H9 (cell line): ENCODE data around the gene CDH8. TPM values are rescaled to one million over a fixed set of nuclear protein-coding genes. Genes with fewer than 3 reads are reported as not detected.
"Not testable (repeated sequence)": the region's sequence is repeated elsewhere in the genome, so short reads cannot be mapped to it uniquely, and the experiment has no call there.

Source experiments
- DNase-seq: peaks from one replicate; pipeline ENCODE4 v3.0.0-alpha.2; 2017
- H2AFZ ChIP-seq: one replicate; pipeline ENCODE4 v1.6.1; 2013; ENCODE audit warnings: mild to moderate bottlenecking, low read length, control low read depth, moderate library complexity
- H2AK5ac ChIP-seq: 2 replicates; pipeline ENCODE4 v1.6.1; 2013; ENCODE audit warnings: low read length, control low read depth, mixed read lengths; ENCODE audit not compliant: insufficient read length
- H2BK120ac ChIP-seq: one replicate; pipeline ENCODE4 v1.6.1; 2013; ENCODE audit warnings: low read depth, mild to moderate bottlenecking, low read length, control low read depth, inconsistent platforms; ENCODE audit not compliant: poor library complexity, severe bottlenecking
- H2BK12ac ChIP-seq: 2 replicates; pipeline ENCODE4 v1.6.1; 2013; ENCODE audit warnings: low read length, control low read depth, mixed read lengths, low read depth; ENCODE audit not compliant: insufficient read length
- H2BK15ac ChIP-seq: 2 replicates; pipeline ENCODE4 v1.6.1; 2013; ENCODE audit warnings: low read depth, low read length, control low read depth
- H2BK20ac ChIP-seq: one replicate; pipeline ENCODE4 v1.6.1; 2013; ENCODE audit warnings: low read depth, mild to moderate bottlenecking, low read length, control low read depth, inconsistent platforms; ENCODE audit not compliant: poor library complexity, severe bottlenecking
- H2BK5ac ChIP-seq: 2 replicates; pipeline ENCODE4 v1.6.1; 2013; ENCODE audit warnings: low read length, control low read depth, mixed read lengths; ENCODE audit not compliant: insufficient read length
- H3K14ac ChIP-seq: 2 replicates; pipeline ENCODE4 v1.6.1; 2013; ENCODE audit warnings: low read length, control low read depth; ENCODE audit not compliant: insufficient read depth
- H3K18ac ChIP-seq: 2 replicates; pipeline ENCODE4 v1.6.1; 2013; ENCODE audit warnings: low read depth, mild to moderate bottlenecking, mixed read lengths, low read length, control low read depth; ENCODE audit not compliant: insufficient read length
- H3K23ac ChIP-seq: 2 replicates; pipeline ENCODE4 v1.6.1; 2013; ENCODE audit warnings: low read length, control low read depth, mixed read lengths, low read depth; ENCODE audit not compliant: insufficient read length
- H3K23me2 ChIP-seq: 2 replicates; pipeline ENCODE4 v1.6.1; 2013; ENCODE audit warnings: low read depth, mild to moderate bottlenecking, mixed read lengths, low read length, control low read depth; ENCODE audit not compliant: insufficient read length, poor library complexity, severe bottlenecking
- H3K27ac ChIP-seq: 2 replicates; pipeline ENCODE4 v1.5.1; 2013; ENCODE audit warnings: low read length, control low read depth, mixed read lengths, low read depth; ENCODE audit not compliant: insufficient read length
- H3K27me3 ChIP-seq: 2 replicates; pipeline ENCODE4 v1.6.1; 2013; ENCODE audit warnings: low read length, control low read depth, inconsistent platforms; ENCODE audit not compliant: insufficient read depth
- H3K4ac ChIP-seq: 2 replicates; pipeline ENCODE4 v1.6.1; 2013; ENCODE audit warnings: low read depth, mild to moderate bottlenecking, control low read depth, inconsistent platforms, low read length, moderate library complexity
- H3K4me1 ChIP-seq: 2 replicates; pipeline ENCODE4 v1.6.1; 2013; ENCODE audit warnings: low read length, control low read depth, inconsistent platforms; ENCODE audit not compliant: insufficient read depth
- H3K4me2 ChIP-seq: 2 replicates; pipeline ENCODE4 v1.6.1; 2013; ENCODE audit warnings: low read length, control low read depth, mixed read lengths; ENCODE audit not compliant: insufficient read length, insufficient read depth
- H3K56ac ChIP-seq: 2 replicates; pipeline ENCODE4 v1.6.1; 2013; ENCODE audit warnings: low read depth, mild to moderate bottlenecking, mixed read lengths, low read length, control low read depth; ENCODE audit not compliant: insufficient read length
- H3K79me1 ChIP-seq: 2 replicates; pipeline ENCODE4 v1.6.1; 2013; ENCODE audit warnings: low read depth, mild to moderate bottlenecking, moderate library complexity, low read length, control low read depth, inconsistent platforms; ENCODE audit not compliant: insufficient read depth, poor library complexity, severe bottlenecking
- H3K79me2 ChIP-seq: 2 replicates; pipeline ENCODE4 v1.6.1; 2013; ENCODE audit warnings: low read length, control low read depth, inconsistent platforms; ENCODE audit not compliant: insufficient read depth
- H3K9ac ChIP-seq: 2 replicates; pipeline ENCODE4 v1.6.1; 2013; ENCODE audit warnings: low read length, control low read depth, mixed read lengths; ENCODE audit not compliant: insufficient read length; ENCODE audit errors: extremely low read depth
- H3K9me3 ChIP-seq: one replicate; pipeline ENCODE4 v1.6.1; 2013; ENCODE audit warnings: low read depth, low read length, inconsistent platforms; ENCODE audit not compliant: control insufficient read depth
- H3T11ph ChIP-seq: one replicate; pipeline ENCODE4 v1.6.1; 2013; ENCODE audit warnings: mild to moderate bottlenecking, low read length, control low read depth, inconsistent platforms
- H4K20me1 ChIP-seq: one replicate; pipeline ENCODE4 v1.6.1; 2013; ENCODE audit not compliant: control insufficient read depth, insufficient read length, insufficient read depth
- H4K5ac ChIP-seq: 2 replicates; pipeline ENCODE4 v1.6.1; 2013; ENCODE audit warnings: low read depth, mild to moderate bottlenecking, mixed read lengths, low read length, control low read depth; ENCODE audit not compliant: insufficient read length
- H4K8ac ChIP-seq: replicated peaks from 2 replicates; pipeline ENCODE4 v1.6.1; 2013; ENCODE audit warnings: low read length, control low read depth, mixed read lengths, low read depth; ENCODE audit not compliant: insufficient read length
- H4K91ac ChIP-seq: 2 replicates; pipeline ENCODE4 v1.6.1; 2013; ENCODE audit warnings: low read depth, mild to moderate bottlenecking, moderate library complexity, mixed read lengths, low read length, control low read depth; ENCODE audit not compliant: insufficient read length
- H3K27ac Mint-ChIP-seq, 3 experiments: 2 replicates in 2 of 3; 3 replicates in 1 of 3; pipeline ENCODE4 v1.8.0; 2020 to 2021; ENCODE audit warnings: mixed read lengths in 3 of 3, mild to moderate bottlenecking in 1 of 3, moderate library complexity in 1 of 3
- H3K27me3 Mint-ChIP-seq: 2 replicates; pipeline ENCODE4 v1.8.0; 2021; ENCODE audit warnings: low read depth, mild to moderate bottlenecking, moderate library complexity, mixed read lengths
- H3K36me3 Mint-ChIP-seq, 3 experiments: 2 replicates in 2 of 3; 3 replicates in 1 of 3; pipeline ENCODE4 v1.8.0; 2020 to 2021; ENCODE audit warnings: low read depth in 3 of 3, mixed read lengths in 3 of 3; ENCODE audit not compliant: insufficient read depth in 1 of 3
- H3K4me1 Mint-ChIP-seq, 2 experiments: 2 replicates each; pipeline ENCODE4 v1.8.0; 2020; ENCODE audit warnings: mixed read lengths in 2 of 2
- H3K4me3 Mint-ChIP-seq, 2 experiments: 2 replicates in 1 of 2; 3 replicates in 1 of 2; pipeline ENCODE4 v1.8.0; 2020 to 2021; ENCODE audit warnings: mild to moderate bottlenecking in 2 of 2, mixed read lengths in 2 of 2, moderate library complexity in 1 of 2
- H3K9me3 Mint-ChIP-seq, 2 experiments: 2 replicates in 1 of 2; 3 replicates in 1 of 2; pipeline ENCODE4 v1.8.0; 2020; ENCODE audit warnings: mild to moderate bottlenecking in 2 of 2, mixed read lengths in 2 of 2, moderate library complexity in 1 of 2
- CTCF ChIP-seq: fragments of 200-600 bp; sonication (generic); conservative IDR thresholded peaks from 3 replicates; pipeline ENCODE4 v1.8.0; 2021; ENCODE audit warnings: antibody characterized with exemption, mild to moderate bottlenecking
- WGBS: extraction: QIAGEN DNeasy Blood & Tissue Kit; methylation state at CpG from one replicate; pipeline ENCODE4 v1.1.7; 2013; ENCODE audit warnings: missing lambda C conversion rate, low lambda C conversion rate, mixed read lengths; ENCODE audit not compliant: insufficient read length; ENCODE audit errors: extremely low coverage; 5-methylcytosine and 5-hydroxymethylcytosine counted together
- total RNA-seq: library from RNA; stranded (reverse); gene quantifications from 2 replicates; pipeline ENCODE4 v1.2.1, GENCODE V29; 2021

Gene CDH8
- total RNA-seq, 1 experiment from 2014 or later = 12.0 TPM

DNA sequence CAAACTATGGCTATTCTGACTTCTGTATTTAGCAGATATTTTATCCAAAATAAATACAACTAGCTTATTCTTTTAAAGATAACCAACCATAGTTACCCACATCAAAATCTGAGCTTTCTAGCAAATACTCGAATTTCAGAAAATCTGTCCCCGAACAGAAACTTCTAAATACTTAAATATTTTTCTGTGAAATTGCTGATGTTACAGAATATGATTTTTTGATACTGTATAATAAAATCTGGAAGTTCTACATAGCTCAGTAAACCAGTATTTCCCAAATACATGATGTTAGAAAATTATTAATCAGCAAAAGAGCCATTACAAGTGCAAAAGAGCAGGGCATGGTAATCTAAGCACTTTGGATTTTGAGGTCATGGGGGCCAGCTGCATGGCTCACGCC lies 114.9 kb downstream of the CDH8 start:
- Histone ChIP-seq H3K4me2 (no peak overlapping the region), H2BK12ac (no peak overlapping the region), H2BK20ac (no peak overlapping the region), H2AK5ac (no peak overlapping the region), H3K23me2 (no peaks in the 10 kb centered on the region), H3K9ac (no peak overlapping the region), H3K9me3 (no peaks in the 10 kb centered on the region), H3K56ac (no peak overlapping the region), H3K27ac (no peak overlapping the region), H2AFZ (no peak overlapping the region), H4K91ac (no peak overlapping the region), H3K79me1 (no peaks in the 10 kb centered on the region), H3K18ac (no peak overlapping the region), H4K5ac (no peak overlapping the region), H4K20me1 (no peaks in the 10 kb centered on the region), H3T11ph (no peak overlapping the region), H3K4me1 (no peaks in the 10 kb centered on the region; the same call in 1 of the 2 replicates), H4K8ac (no peak overlapping the region), H3K23ac (no peak overlapping the region), H3K4ac (no peak overlapping the region), H2BK15ac (no peak overlapping the region), H2BK5ac (no peak overlapping the region), H3K79me2 (no peaks in the 10 kb centered on the region), H3K14ac (no peak overlapping the region), H2BK120ac (no peak overlapping the region), H3K27me3 (no peaks in the 10 kb centered on the region)
- H3K9me3 Mint-ChIP-seq = peaks cover 3 to 4% of the 10 kb centered on the region in 2 experiments; a peak in 2 of 5 replicates
- peaks cover 0 to 8% (median 2%) of the 10 kb centered on the region in 3 experiments; a peak in 4 of 7 replicates for H3K36me3 Mint-ChIP-seq
- no peak for TF ChIP-seq CTCF
- no peak overlapping the region for H3K27ac Mint-ChIP-seq
- no CpG with 5 or more reads among the region's 3 CpGs for WGBS
- H3K4me1 Mint-ChIP-seq = peaks cover 15 to 18% of the 10 kb centered on the region in 2 experiments
- DNase-seq = no peak
- no peak overlapping the region for H3K4me3 Mint-ChIP-seq
- H3K27me3 Mint-ChIP-seq = no peaks in the 10 kb centered on the region

- H2BK20ac ChIP-seq, H3K79me2 ChIP-seq, H4K20me1 ChIP-seq, H3K23me2 ChIP-seq, H3K9me3 ChIP-seq, H3K36me3 Mint-ChIP-seq, H3K4ac ChIP-seq, H4K8ac ChIP-seq, H3K79me1 ChIP-seq, H3K9me3 Mint-ChIP-seq, H4K91ac ChIP-seq, H3K14ac ChIP-seq, H3T11ph ChIP-seq, H2AK5ac ChIP-seq, H3K4me1 ChIP-seq, H3K27me3 ChIP-seq, H3K56ac ChIP-seq, H2BK12ac ChIP-seq, H2BK5ac ChIP-seq, H2AFZ ChIP-seq, H2BK15ac ChIP-seq, H3K27ac ChIP-seq, H3K27me3 Mint-ChIP-seq, H3K23ac ChIP-seq, H4K5ac ChIP-seq, H3K4me2 ChIP-seq, DNase-seq: not testable (repeated sequence)
- H3K4me1 Mint-ChIP-seq = peaks cover 14 to 20% of the 10 kb centered on the region in 2 experiments
- no CpG with 5 or more reads among the region's 37 CpGs for WGBS
- Histone ChIP-seq H3K18ac (peak overlapping the region; percentile 62), H3K9ac (peak overlapping the region; percentile 55), H2BK120ac (peak overlapping the region; percentile 88)
- peak overlapping the region; percentile 69 to 72 for H3K4me3 Mint-ChIP-seq
- H3K27ac Mint-ChIP-seq = peak overlapping the region in 2 of 3 experiments; percentile 95; a peak in 4 of 7 replicates
Observed at GRCh38 chr16:61917865-61918826, 118.1 kb downstream of the CDH8 start.
